Inferior parietal cortex (tissue), 1 donor: Measurements from ENCODE around the gene NUDT3.

Source experiments
- DNase-seq: peaks from one replicate; pipeline ENCODE4 v3.0.0-alpha.2; 2016; ENCODE audit errors: extremely low spot score

Gene NUDT3

GRCh38 chr6:34321821-34322220 is 70.6 kb downstream of the NUDT3 start:
- no peak for DNase-seq

- DNase-seq = no peak
These were observed 73.0 kb downstream of the NUDT3 start for GRCh38 chr6:34319471-34319885.

- no peak for DNase-seq
These were observed 73.7 kb downstream of the NUDT3 start for GRCh38 chr6:34318499-34319470.

- DNase-seq = no peak
These were observed 74.5 kb downstream of the NUDT3 start for GRCh38 chr6:34317882-34318498.

- no peak for DNase-seq
These were observed 75.3 kb downstream of the NUDT3 start for GRCh38 chr6:34317172-34317477.

- no peak for DNase-seq
These were observed 75.9 kb downstream of the NUDT3 start for GRCh38 chr6:34316431-34317171.

GRCh38 chr6:34315780-34316179 is 76.7 kb downstream of the NUDT3 start:
- DNase-seq = no peak

GRCh38 chr6:34315256-34315655 is 77.2 kb downstream of the NUDT3 start:
- DNase-seq = no peak

GRCh38 chr6:34312259-34312658 is 80.2 kb downstream of the NUDT3 start:
- no peak for DNase-seq

GRCh38 chr6:34310817-34311216 is 81.7 kb downstream of the NUDT3 start:
- no peak for DNase-seq

GRCh38 chr6:34308483-34308882 is 84.0 kb downstream of the NUDT3 start:
- DNase-seq = no peak

GRCh38 chr6:34305982-34306708 is 86.3 kb downstream of the NUDT3 start:
- DNase-seq = no peak

- no peak for DNase-seq
These were observed 87.0 kb downstream of the NUDT3 start for GRCh38 chr6:34305497-34305896.

GRCh38 chr6:34304164-34304563 is 88.3 kb downstream of the NUDT3 start:
- DNase-seq = no peak

- DNase-seq = no peak
These were observed 89.5 kb downstream of the NUDT3 start for GRCh38 chr6:34302929-34303328.

GRCh38 chr6:34301408-34301807 is 91.1 kb downstream of the NUDT3 start:
- no peak for DNase-seq

- no peak for DNase-seq
These were observed 92.1 kb downstream of the NUDT3 start for GRCh38 chr6:34300332-34300751.

- no peak for DNase-seq
These were observed 93.5 kb downstream of the NUDT3 start for GRCh38 chr6:34298941-34299340.

- no peak for DNase-seq
These were observed 96.7 kb downstream of the NUDT3 start for GRCh38 chr6:34295721-34296120.

- no peak for DNase-seq
These were observed 99.5 kb downstream of the NUDT3 start for GRCh38 chr6:34292954-34293353.

- DNase-seq = no peak
These were observed 103.3 kb downstream of the NUDT3 start for GRCh38 chr6:34289137-34289536.

GRCh38 chr6:34288581-34288980 is 103.9 kb downstream of the NUDT3 start:
- no peak for DNase-seq
